HCT116 (cell line): ENCODE results near the gene C10orf95. TPM values are rescaled to one million over a fixed set of nuclear protein-coding genes. Genes with fewer than 3 reads are reported as not detected.

ENCODE experiments used
- ATAC-seq: fragments of 200-7000 bp; cut with Tn5 transposase; 2 replicates; pipeline ENCODE4 v1.9.1; 2020; ENCODE audit warnings: mild to moderate bottlenecking, moderate library complexity
- BruUV-seq: library from RNA; stranded (reverse); fragments of 400-500 nt; replicated peaks from 2 replicates; lab custom pipeline; 2021; lab: Mats Ljungman, UMichigan
- CTCF ChIA-PET: fragments of 300-600 bp; sonication (Branson Sonifier 250); formaldehyde crosslinking; loops from one replicate; lab custom pipeline; 2021; ENCODE audit warnings: antibody characterized with exemption; lab: Charles Lee
- POLR2A ChIA-PET: fragments of 300-600, 350-600 bp; sonication (Branson Sonifier 250); formaldehyde crosslinking; loops from one replicate; lab custom pipeline; 2021; ENCODE audit warnings: antibody characterized with exemption; lab: Charles Lee
- RAD21 ChIA-PET, 2 experiments: fragments of 300-600 bp; sonication (Branson Sonifier 250); formaldehyde crosslinking; loops; one replicate each; lab custom pipeline; 2023; ENCODE audit warnings: low total read pairs in 2 of 2; ENCODE audit not compliant: uncharacterized antibody in 2 of 2, unreplicated experiment in 2 of 2, low non-redundant PET in 1 of 2; lab: Charles Lee
- DNase-seq: peaks from one replicate; pipeline ENCODE4 v3.0.0-alpha.2; 2010; ENCODE audit warnings: low read depth, low spot score
- H2AFZ ChIP-seq: fragments of 200-600 bp; shearing (Covaris generic), sonication (generic); 2 replicates; pipeline ENCODE4 v1.6.1; 2017; ENCODE audit warnings: low read depth, mixed run types, mixed read lengths, antibody characterized with exemption, low read length; ENCODE audit not compliant: poor library complexity, severe bottlenecking
- H3K27ac ChIP-seq: 2 replicates; pipeline ENCODE4 v1.5.1; 2012; ENCODE audit warnings: low read depth, low read length
- H3K27me3 ChIP-seq: fragments of 200-600 bp; sonication (generic); 2 replicates; pipeline ENCODE4 v1.6.1; 2016; ENCODE audit warnings: mixed run types, low read length, mixed read lengths; ENCODE audit not compliant: insufficient read depth
- H3K36me3 ChIP-seq, 2 experiments: fragments of 200-500 bp in 1 of 2; fragments of 200-600 bp in 1 of 2; sonication (Bioruptor generic) in 1 of 2; sonication (generic) in 1 of 2; 2 replicates each; pipeline versions ENCODE4 v1.5.1 to v1.6.1; 2014 to 2016; ENCODE audit warnings: low read length in 2 of 2, inconsistent platforms in 1 of 2, mixed read lengths in 1 of 2, mixed run types in 1 of 2; ENCODE audit not compliant: insufficient read depth in 2 of 2, control insufficient read depth in 1 of 2
- H3K4me1 ChIP-seq, 2 experiments: fragments of 200-600 bp in 1 of 2; sonication (generic) in 1 of 2; 2 replicates each; pipeline versions ENCODE4 v1.5.1 to v1.6.1; 2012 to 2017; ENCODE audit warnings: low read length in 2 of 2, inconsistent platforms in 1 of 2, mild to moderate bottlenecking in 1 of 2, mixed read lengths in 1 of 2, mixed run types in 1 of 2, moderate library complexity in 1 of 2; ENCODE audit not compliant: insufficient read depth in 2 of 2, control insufficient read depth in 1 of 2
- H3K4me2 ChIP-seq: fragments of 200-600 bp; sonication (generic); 2 replicates; pipeline ENCODE4 v1.6.1; 2017; ENCODE audit warnings: mixed run types, low read length, mixed read lengths
- H3K4me3 ChIP-seq, 2 experiments: fragments of 200-600 bp in 1 of 2; sonication (generic) in 1 of 2; replicated peaks in 1 of 2; 2 replicates each; pipeline ENCODE4 v1.5.1; 2011 to 2016; ENCODE audit warnings: low read length in 2 of 2, control low read depth in 1 of 2, low read depth in 1 of 2, mild to moderate bottlenecking in 1 of 2, mixed read lengths in 1 of 2, mixed run types in 1 of 2
- H3K79me2 ChIP-seq: fragments of 200-600 bp; sonication (generic); 2 replicates; pipeline ENCODE4 v1.6.1; 2017; ENCODE audit warnings: mild to moderate bottlenecking, mixed run types, low read length, moderate library complexity, mixed read lengths; ENCODE audit not compliant: insufficient read depth
- H3K9ac ChIP-seq: fragments of 200-600 bp; sonication (generic); 2 replicates; pipeline ENCODE4 v1.6.1; 2016; ENCODE audit warnings: low read length, mixed read lengths
- H3K9me2 ChIP-seq: fragments of 200-600 bp; sonication (generic), shearing (Covaris generic); 2 replicates; pipeline ENCODE4 v1.6.1; 2017; ENCODE audit warnings: mixed run types, mild to moderate bottlenecking, moderate library complexity; ENCODE audit not compliant: insufficient read depth
- H3K9me3 ChIP-seq, 2 experiments: fragments of 200-500 bp in 1 of 2; fragments of 200-600 bp in 1 of 2; sonication (Bioruptor generic) in 1 of 2; sonication (generic) in 1 of 2; 2 replicates each; pipeline ENCODE4 v1.6.1; 2014 to 2017; ENCODE audit warnings: low read length in 2 of 2, mixed read lengths in 2 of 2, inconsistent platforms in 1 of 2, low read depth in 1 of 2, mild to moderate bottlenecking in 1 of 2, mixed run types in 1 of 2, moderate library complexity in 1 of 2; ENCODE audit not compliant: control insufficient read depth in 1 of 2, insufficient read depth in 1 of 2
- H4K20me1 ChIP-seq: fragments of 200-600 bp; sonication (generic), shearing (Covaris generic); 2 replicates; pipeline ENCODE4 v1.6.1; 2017; ENCODE audit warnings: mixed run types, mild to moderate bottlenecking, moderate library complexity; ENCODE audit not compliant: insufficient read depth
- CEBPB ChIP-seq: IDR thresholded peaks from 2 replicates; pipeline ENCODE4 v1.6.1; 2012; ENCODE audit warnings: low read depth
- CTCF ChIP-seq, 3 experiments: fragments of 200-600 bp in 1 of 3; sonication (generic) in 1 of 3; IDR thresholded peaks in 2 of 3; conservative IDR thresholded peaks in 1 of 3; 2 replicates each; pipeline ENCODE4 v1.5.1; 2012 to 2017; ENCODE audit warnings: low read depth in 2 of 3, low read length in 2 of 3, antibody characterized with exemption in 1 of 3, borderline replicate concordance in 1 of 3, control low read depth in 1 of 3, mild to moderate bottlenecking in 1 of 3, mixed read lengths in 1 of 3, mixed run types in 1 of 3, moderate library complexity in 1 of 3; ENCODE audit not compliant: insufficient read depth in 1 of 3
- EZH2 ChIP-seq: fragments of 200-600 bp; sonication (generic); IDR thresholded peaks from 2 replicates; pipeline ENCODE4 v1.6.1; 2017; ENCODE audit warnings: antibody characterized with exemption, mixed run types
- EZH2phosphoT487 ChIP-seq: fragments of 200-600 bp; IDR thresholded peaks from 2 replicates; pipeline ENCODE4 v1.6.1; 2018; ENCODE audit warnings: antibody characterized with exemption, borderline replicate concordance
- FOSL1 ChIP-seq: IDR thresholded peaks from 2 replicates; pipeline ENCODE4 v1.6.1; 2012; ENCODE audit warnings: low read depth
- MAX ChIP-seq: IDR thresholded peaks from 2 replicates; pipeline ENCODE4 v1.6.1; 2012
- RAD21 ChIP-seq: IDR thresholded peaks from 2 replicates; pipeline ENCODE4 v1.6.1; 2012; ENCODE audit warnings: low read depth, mild to moderate bottlenecking
- REST ChIP-seq: IDR thresholded peaks from 2 replicates; pipeline ENCODE4 v1.6.1; 2012; ENCODE audit warnings: low read depth
- SIN3A ChIP-seq: IDR thresholded peaks from 2 replicates; pipeline ENCODE4 v1.6.1; 2012; ENCODE audit warnings: low read depth
- SP1 ChIP-seq: IDR thresholded peaks from 2 replicates; pipeline ENCODE4 v1.6.1; 2012; ENCODE audit warnings: low read depth
- ZNF274 ChIP-seq: fragments of 200-500 bp; sonication (Bioruptor generic); IDR thresholded peaks from 2 replicates; pipeline ENCODE4 v1.6.1; 2014; ENCODE audit warnings: mild to moderate bottlenecking, low read depth, low read length, inconsistent platforms
- intact Hi-C: fragments of 100-400 bp; cut with micrococcal nuclease; formaldehyde crosslinking; loops from 2 replicates; pipeline ENCODE4 v1.10.0; 2022
- total RNA-seq: library from RNA; stranded (reverse); gene quantifications from one replicate; pipeline ENCODE4 v1.2.1, GENCODE V29; 2021; ENCODE audit not compliant: unreplicated experiment

C10orf95 gene
- total RNA-seq, 1 experiment from 2014 or later = 2.1 TPM

GRCh38 chr10:102468683-102469082 is 17.3 kb upstream of the C10orf95 start:
- Histone ChIP-seq H3K4me2 (no peak overlapping the region), H2AFZ (no peak overlapping the region), H3K9ac (no peak overlapping the region), H4K20me1 (no peaks in the 10 kb centered on the region), H3K27me3 (no peaks in the 10 kb centered on the region), H3K4me1 (peaks cover 18% of the 10 kb centered on the region in 2 experiments), H3K79me2 (peaks cover 20% of the 10 kb centered on the region; the same call in 1 of the 2 replicates), H3K9me3 (no peaks in the 10 kb centered on the region), H3K9me2 (no peaks in the 10 kb centered on the region), H3K4me3 (no peak overlapping the region), H3K27ac (no peak overlapping the region), H3K36me3 (peaks cover 2 to 4% of the 10 kb centered on the region in 2 experiments; a peak in 1 of 4 replicates)
- TF ChIP-seq RAD21 = no peak
- TF ChIP-seq SP1 = no peak
- TF ChIP-seq EZH2 = no peak
- TF ChIP-seq FOSL1 = no peak
- no peak for TF ChIP-seq CTCF (IDR thresholded peaks at IDR 0.05 in 2 of 3, conservative IDR thresholded peaks at IDR 0.05 in 1 of 3; ENCODE audit: borderline replicate concordance in 1 of 3, insufficient read depth in 1 of 3, low read depth in 2 of 3, low read length in 2 of 3)
- TF ChIP-seq CEBPB = no peak
- no TSS peak for BruUV-seq
- ATAC-seq (no peak), DNase-seq (no peak)
- ChIA-PET RAD21 (no interaction called here), POLR2A (no interaction called here), CTCF (interaction anchor here (1.0 kb wide), 1 partner anchor 13 kb away, joined by 3 read pairs; no protein-coding TSS in a partner anchor)
- intact Hi-C loops = no loop called here

- H3K4me3 ChIP-seq = no peak overlapping the region
- no TSS peak for BruUV-seq
- POLR2A ChIA-PET = no interaction called here
- RAD21 ChIA-PET = no interaction called here
- H3K4me2 ChIP-seq = no peak overlapping the region
- H3K36me3 ChIP-seq = peaks cover 0 to 2% of the 10 kb centered on the region in 2 experiments; a peak in 1 of 4 replicates
- ATAC-seq = no peak
- H3K9me2 ChIP-seq = no peaks in the 10 kb centered on the region
- H3K79me2 ChIP-seq = peaks cover 22% of the 10 kb centered on the region; the same call in 1 of the 2 replicates
- no peaks in the 10 kb centered on the region for H3K27me3 ChIP-seq
- no peak for DNase-seq
- H3K4me1 ChIP-seq = peaks cover 23 to 25% of the 10 kb centered on the region in 2 experiments
- H3K27ac ChIP-seq = no peak overlapping the region
- H3K9ac ChIP-seq = no peak overlapping the region
- H4K20me1 ChIP-seq = no peaks in the 10 kb centered on the region
- intact Hi-C loops = no loop called here
- CTCF ChIA-PET = interaction anchor here (1.0 kb wide), 1 partner anchor 14 kb away, joined by 3 read pairs; no protein-coding TSS in a partner anchor
- no peak overlapping the region for H2AFZ ChIP-seq
- H3K9me3 ChIP-seq = no peaks in the 10 kb centered on the region
- TF ChIP-seq ZNF274 (no peak), FOSL1 (no peak), SIN3A (no peak), REST (no peak), EZH2phosphoT487 (no peak), MAX (no peak), CTCF (IDR thresholded peaks at IDR 0.05 in 2 of 3, conservative IDR thresholded peaks at IDR 0.05 in 1 of 3; ENCODE audit: borderline replicate concordance in 1 of 3, insufficient read depth in 1 of 3, low read depth in 2 of 3, low read length in 2 of 3) (no peak)
Observed at GRCh38 chr10:102467971-102468438, 16.7 kb upstream of the C10orf95 start.
